ENCODE measurements around the gene ZKSCAN4.

Gene ZKSCAN4

GRCh38 chr6:28248916-28249315, 3.2 kb downstream of the ZKSCAN4 start:
- DNase-seq: no peak

GRCh38 chr6:28245206-28245941, 6.7 kb downstream of the ZKSCAN4 start:
- DNase-seq: no peak

GRCh38 chr6:28243946-28244345, 8.1 kb downstream of the ZKSCAN4 start:
- no peak for DNase-seq

- no peak for DNase-seq
Measured at GRCh38 chr6:28240471-28240870, 11.6 kb downstream of the ZKSCAN4 start.

- DNase-seq: no peak
Measured at GRCh38 chr6:28239636-28240035, 12.4 kb downstream of the ZKSCAN4 start.

GRCh38 chr6:28235912-28236452, 16.1 kb downstream of the ZKSCAN4 start:
- no peak for DNase-seq

GRCh38 chr6:28232785-28233184, 19.3 kb downstream of the ZKSCAN4 start:
- DNase-seq: no peak

- DNase-seq: no peak
Measured at GRCh38 chr6:28226460-28226859, 25.6 kb downstream of the ZKSCAN4 start.

- DNase-seq: peak; percentile 43
Measured at GRCh38 chr6:28225056-28225834, 26.8 kb downstream of the ZKSCAN4 start, which contains the start of gene ZSCAN9. Gene ZSCAN9, plus strand, starts transcription at chr6:28225275. Its CDS starts 1,810 bp downstream, at chr6:28227085.

- no peak for DNase-seq
Measured at GRCh38 chr6:28224131-28225055, 27.7 kb downstream of the ZKSCAN4 start.

- no peak for DNase-seq
Measured at GRCh38 chr6:28220257-28221133, 31.6 kb downstream of the ZKSCAN4 start.

- no peak for DNase-seq
Measured at GRCh38 chr6:28218312-28219248, 33.5 kb downstream of the ZKSCAN4 start.

GRCh38 chr6:28217890-28218289, 34.2 kb downstream of the ZKSCAN4 start:
- no peak for DNase-seq

GRCh38 chr6:28215425-28215824, 36.6 kb downstream of the ZKSCAN4 start:
- DNase-seq: no peak

GRCh38 chr6:28213213-28213523, 38.9 kb downstream of the ZKSCAN4 start:
- DNase-seq: no peak

- DNase-seq: peak; percentile 43
Measured at GRCh38 chr6:28212510-28213212, 39.4 kb downstream of the ZKSCAN4 start.

- no peak for DNase-seq
Measured at GRCh38 chr6:28211840-28212509, 40.1 kb downstream of the ZKSCAN4 start.

- no peak for DNase-seq
Measured at GRCh38 chr6:28209753-28210535, 42.1 kb downstream of the ZKSCAN4 start.

Measured in GOT3 (cell line).